AG09309 (cell line): ENCODE data around the gene FSTL4.

ENCODE experiments used
- DNase-seq: peaks from one replicate; pipeline ENCODE4 v3.0.0-alpha.2; 2010; ENCODE audit warnings: low read depth
- H3K4me3 ChIP-seq: 2 replicates; pipeline ENCODE4 v1.5.1; 2011; ENCODE audit warnings: mild to moderate bottlenecking, low read depth, low read length, moderate library complexity; ENCODE audit not compliant: control insufficient read depth
- TF ChIP-seq, protein P1 (sequence below): IDR thresholded peaks from 2 replicates; pipeline ENCODE4 v1.5.1; 2011; ENCODE audit warnings: mild to moderate bottlenecking, low read depth, low read length, inconsistent platforms; ENCODE audit not compliant: insufficient read depth, control insufficient read depth; ENCODE audit errors: missing control alignments

FSTL4 gene

DNA sequence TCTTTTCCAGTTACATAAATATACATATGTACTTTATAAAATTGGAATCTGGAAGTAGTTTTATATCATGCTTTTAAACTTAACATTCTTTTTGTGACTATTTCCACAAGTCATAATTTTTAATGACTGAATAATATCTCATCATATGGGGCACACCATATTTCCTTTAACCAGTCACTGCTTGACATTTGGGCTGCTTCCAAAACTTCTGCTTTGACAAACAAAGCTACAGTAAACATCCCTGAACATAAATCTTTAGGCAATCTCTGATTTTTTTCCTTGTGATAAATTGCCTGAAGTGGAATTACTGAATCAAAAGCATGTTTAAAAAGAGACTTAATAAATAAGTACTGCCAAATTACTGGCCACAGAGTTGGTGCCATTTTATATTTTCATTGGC is 178.0 kb downstream of the FSTL4 start:
- no peak overlapping the region for H3K4me3 ChIP-seq
- DNase-seq, result no peak
- TF ChIP-seq, protein P1, sequence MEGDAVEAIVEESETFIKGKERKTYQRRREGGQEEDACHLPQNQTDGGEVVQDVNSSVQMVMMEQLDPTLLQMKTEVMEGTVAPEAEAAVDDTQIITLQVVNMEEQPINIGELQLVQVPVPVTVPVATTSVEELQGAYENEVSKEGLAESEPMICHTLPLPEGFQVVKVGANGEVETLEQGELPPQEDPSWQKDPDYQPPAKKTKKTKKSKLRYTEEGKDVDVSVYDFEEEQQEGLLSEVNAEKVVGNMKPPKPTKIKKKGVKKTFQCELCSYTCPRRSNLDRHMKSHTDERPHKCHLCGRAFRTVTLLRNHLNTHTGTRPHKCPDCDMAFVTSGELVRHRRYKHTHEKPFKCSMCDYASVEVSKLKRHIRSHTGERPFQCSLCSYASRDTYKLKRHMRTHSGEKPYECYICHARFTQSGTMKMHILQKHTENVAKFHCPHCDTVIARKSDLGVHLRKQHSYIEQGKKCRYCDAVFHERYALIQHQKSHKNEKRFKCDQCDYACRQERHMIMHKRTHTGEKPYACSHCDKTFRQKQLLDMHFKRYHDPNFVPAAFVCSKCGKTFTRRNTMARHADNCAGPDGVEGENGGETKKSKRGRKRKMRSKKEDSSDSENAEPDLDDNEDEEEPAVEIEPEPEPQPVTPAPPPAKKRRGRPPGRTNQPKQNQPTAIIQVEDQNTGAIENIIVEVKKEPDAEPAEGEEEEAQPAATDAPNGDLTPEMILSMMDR, result no peak

DNA sequence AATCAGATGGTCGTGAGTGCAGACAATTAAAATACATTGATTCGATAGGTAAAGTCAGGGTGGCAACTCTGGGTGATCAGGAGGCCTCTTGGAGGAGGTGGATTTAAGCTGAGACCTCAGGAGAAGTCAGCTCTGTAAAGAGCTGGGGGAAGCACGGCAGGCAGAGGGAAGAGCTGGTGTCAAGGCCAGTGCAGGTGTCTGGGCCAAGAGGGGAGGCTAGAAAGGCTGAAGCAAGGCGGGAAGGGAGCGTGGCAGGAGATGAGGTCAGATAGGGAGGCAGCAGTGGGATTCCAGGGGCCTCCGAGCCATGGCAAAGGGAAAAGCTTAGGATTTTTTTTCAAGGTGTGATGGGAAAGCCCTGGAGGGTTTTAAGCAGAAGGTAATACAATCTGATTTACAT is 178.7 kb downstream of the FSTL4 start:
- H3K4me3 ChIP-seq, result no peak overlapping the region
- no peak for DNase-seq
- TF ChIP-seq, protein P1, result no peak

DNA sequence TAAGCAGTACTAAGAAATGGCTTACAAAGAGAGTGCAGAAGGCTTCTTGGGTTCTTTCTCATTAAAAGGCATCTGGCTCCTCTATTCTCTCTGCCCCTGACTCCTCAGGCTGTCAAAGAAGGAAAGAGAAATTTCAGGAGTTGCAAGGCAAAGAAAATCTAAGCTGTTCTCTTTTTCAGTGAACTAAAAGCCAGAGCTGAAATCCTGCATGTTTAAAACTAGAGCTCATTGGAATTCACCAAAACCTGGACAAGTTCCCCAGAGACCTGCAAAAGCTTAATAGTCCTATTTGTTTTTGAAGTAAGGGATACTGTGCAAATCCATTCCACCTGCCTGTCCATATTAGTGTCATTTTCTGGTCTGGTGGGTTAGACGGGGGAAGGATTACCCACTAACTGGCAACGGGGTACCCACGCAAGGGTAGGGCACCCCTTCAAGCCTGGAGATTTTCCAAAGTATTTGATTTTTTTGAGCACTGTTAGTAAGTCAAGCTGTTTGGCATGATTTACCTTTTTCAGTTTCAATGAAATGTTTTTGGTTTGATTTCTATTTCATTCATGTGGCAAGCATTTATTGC is 179.3 kb downstream of the FSTL4 start:
- DNase-seq, result no peak
- H3K4me3 ChIP-seq, result no peak overlapping the region
- TF ChIP-seq, protein P1, result no peak

DNA sequence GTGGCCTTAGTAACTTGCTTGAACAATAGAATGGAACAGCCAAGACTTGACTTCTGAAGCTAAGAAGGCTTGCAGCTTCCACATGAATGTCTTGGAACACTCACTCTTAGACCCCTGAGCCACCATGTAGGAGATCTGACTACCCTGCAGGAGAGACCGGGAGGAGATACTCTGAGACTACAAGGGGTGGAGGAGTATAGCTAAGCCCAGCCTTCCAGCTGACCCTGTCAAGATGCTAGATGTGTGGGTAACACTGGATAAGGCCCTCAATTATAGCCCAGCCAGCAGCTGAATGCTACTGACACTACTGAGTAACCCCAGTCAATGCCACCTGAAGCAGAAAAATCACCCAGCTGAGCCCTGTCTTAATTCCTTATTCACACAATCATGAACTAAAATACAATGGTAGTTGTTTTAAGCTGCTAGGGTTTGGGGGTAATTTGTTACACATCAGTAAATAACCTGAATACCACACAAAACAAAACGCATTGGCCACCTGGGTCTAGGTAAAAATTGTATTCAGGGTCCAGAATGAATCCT is 180.9 kb downstream of the FSTL4 start:
- H3K4me3 ChIP-seq, result no peak overlapping the region
- TF ChIP-seq, protein P1, result no peak
- DNase-seq, result no peak

DNA sequence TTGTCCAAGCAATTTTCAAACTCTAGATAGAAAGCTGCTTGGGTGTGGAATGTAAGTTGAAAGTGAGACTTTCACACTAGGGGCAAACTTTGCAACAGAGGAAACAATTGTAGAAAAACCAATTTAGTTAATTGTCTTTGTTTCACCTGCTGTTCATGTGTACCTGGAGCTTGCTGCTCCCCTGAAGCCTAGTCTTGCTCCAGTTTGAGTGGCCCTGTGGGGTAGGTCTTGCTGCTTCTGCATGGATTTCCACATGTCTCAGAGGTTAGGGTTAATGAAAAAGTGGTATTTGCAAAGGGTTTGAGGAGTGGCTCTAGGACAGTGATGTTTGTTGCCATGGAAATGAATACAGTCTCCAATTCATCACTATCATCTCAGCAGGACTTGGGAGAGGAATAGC is 182.2 kb downstream of the FSTL4 start:
- TF ChIP-seq, protein P1, result no peak
- H3K4me3 ChIP-seq, result no peak overlapping the region
- no peak for DNase-seq

DNA sequence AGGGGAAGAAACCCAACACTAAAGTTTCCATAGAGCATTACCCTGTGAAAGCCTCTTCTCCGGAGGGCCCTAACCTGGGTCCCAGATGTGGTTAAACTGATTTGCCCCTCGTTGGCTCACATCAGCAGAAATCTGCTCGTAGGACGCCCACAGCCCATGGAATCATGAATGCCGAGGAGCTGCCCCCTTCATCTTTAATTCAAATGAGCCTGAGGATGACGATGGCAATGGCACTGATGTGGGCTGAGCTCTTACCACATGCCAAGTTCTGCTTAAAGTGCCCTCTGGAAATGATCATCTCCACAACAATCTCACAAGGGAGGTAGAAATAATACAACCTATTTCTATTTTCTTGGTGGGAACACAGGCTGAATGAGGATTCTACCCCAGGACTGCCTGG is 183.3 kb downstream of the FSTL4 start:
- no peak overlapping the region for H3K4me3 ChIP-seq
- TF ChIP-seq, protein P1, result no peak
- DNase-seq, result no peak
